ENCODE data around the gene TLE3.

- no peak for TF ChIP-seq CTCF (IDR thresholded peaks at IDR 0.05; ENCODE audit: borderline replicate concordance, extremely low read depth, low read length, poor library complexity, severe bottlenecking)
- no peak for TF ChIP-seq EZH2 (IDR thresholded peaks at IDR 0.05; ENCODE audit: borderline replicate concordance, low read depth, low read length, severe bottlenecking)
Measured at GRCh38 chr15:70084461-70084860, 13.3 kb downstream of the TLE3 start.

All from DND-41 (cell line).